GM12872 (cell line): ENCODE results near the gene TBX10.

ENCODE experiments used
- TF ChIP-seq, protein P1 (sequence below): IDR thresholded peaks from 3 replicates; pipeline ENCODE4 v1.5.1; 2011; ENCODE audit warnings: low read depth, mild to moderate bottlenecking, low read length, moderate library complexity; ENCODE audit not compliant: insufficient read depth

The TBX10 gene

DNA sequence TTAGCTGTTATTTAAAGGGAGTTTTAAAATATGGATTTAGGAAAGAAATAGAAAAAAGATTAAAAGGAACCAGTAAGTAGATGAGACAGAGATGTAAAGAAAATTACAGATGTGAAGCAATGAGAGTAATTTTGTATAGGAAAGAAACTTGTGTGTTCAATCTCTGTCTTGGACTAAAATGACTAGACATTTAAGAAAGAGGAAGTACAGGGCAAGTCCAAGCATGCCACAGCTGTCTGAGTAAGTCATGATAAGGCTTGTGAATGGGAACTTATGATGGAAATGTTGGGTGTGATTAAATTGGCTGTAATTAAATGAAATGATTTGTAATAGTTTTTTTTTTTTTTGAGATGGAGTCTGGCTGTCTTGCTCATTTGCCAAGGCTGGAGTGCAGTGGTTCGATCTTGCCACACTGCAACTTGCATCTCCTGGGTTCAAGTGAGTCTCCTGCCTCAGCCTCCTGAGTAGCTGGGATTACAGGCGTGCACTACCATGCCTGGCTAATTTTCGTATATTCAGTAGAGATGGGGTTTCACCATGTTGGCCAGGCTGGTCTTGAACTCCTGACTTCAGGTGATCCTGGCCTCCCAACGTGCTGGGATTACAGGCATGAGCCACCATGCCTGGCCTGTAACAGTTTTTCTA is 16.8 kb upstream of the TBX10 start:
- TF ChIP-seq, protein P1, sequence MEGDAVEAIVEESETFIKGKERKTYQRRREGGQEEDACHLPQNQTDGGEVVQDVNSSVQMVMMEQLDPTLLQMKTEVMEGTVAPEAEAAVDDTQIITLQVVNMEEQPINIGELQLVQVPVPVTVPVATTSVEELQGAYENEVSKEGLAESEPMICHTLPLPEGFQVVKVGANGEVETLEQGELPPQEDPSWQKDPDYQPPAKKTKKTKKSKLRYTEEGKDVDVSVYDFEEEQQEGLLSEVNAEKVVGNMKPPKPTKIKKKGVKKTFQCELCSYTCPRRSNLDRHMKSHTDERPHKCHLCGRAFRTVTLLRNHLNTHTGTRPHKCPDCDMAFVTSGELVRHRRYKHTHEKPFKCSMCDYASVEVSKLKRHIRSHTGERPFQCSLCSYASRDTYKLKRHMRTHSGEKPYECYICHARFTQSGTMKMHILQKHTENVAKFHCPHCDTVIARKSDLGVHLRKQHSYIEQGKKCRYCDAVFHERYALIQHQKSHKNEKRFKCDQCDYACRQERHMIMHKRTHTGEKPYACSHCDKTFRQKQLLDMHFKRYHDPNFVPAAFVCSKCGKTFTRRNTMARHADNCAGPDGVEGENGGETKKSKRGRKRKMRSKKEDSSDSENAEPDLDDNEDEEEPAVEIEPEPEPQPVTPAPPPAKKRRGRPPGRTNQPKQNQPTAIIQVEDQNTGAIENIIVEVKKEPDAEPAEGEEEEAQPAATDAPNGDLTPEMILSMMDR: no peak

DNA sequence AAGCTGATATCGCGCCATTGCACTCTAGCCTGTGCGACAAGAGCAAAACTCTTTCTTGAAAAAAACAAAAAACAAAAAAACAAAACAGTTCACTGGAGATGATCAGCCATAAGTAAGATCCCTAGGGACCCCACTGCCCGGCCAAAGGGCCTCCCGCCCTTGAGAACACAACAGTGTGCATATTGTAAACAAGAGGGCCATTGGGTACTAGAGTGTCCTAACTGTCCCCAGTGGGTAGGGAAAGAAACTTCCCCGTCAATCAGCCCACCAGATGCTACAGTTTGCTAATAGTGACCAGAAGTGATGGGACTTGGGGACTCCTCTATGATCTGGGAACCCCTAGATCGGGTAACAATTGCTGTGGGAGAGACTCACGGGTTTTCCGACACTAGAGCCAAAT is 14.7 kb upstream of the TBX10 start:
- TF ChIP-seq, protein P1: no peak

DNA sequence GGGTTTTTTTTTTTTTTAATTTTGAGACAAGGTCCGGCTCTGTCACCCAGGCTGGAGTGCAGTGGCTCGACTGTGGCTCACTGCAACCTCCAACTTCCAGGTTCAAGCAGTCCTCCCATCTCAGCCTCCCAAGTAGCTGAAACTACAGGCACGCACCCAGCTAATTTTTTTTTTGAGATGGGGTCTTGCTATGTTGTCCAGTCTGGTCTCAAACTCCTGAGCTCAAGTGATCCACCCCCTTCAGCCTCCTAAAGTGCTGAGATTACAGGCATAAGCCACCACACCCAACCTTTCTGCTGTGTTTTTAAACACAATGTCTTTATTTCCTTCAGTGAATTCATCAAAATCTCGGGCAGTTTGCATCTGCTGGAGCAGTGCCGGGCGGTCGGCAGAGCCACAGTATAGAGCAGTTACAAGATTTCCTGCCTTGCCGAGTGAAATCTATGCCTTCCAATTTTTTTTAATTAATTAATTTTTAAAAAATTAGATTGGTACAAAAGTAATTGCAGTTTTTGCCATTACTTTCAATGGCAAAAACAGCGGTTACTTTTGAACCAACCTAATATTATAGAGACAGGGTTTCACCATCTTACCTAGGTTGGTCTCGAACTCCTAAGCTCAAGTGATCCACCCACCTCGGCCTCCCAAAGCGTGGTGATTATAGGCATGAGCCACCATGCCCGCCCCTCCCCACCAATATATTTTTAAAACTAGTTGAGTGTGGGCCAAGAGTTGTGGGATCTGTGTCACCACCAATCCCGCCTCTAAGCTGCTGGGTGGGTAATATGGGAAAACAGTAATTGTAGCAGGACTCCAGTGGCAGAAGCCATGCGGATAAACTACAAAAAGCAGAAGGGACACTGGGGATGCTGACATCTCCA is 13.6 kb upstream of the TBX10 start:
- TF ChIP-seq, protein P1: no peak

DNA sequence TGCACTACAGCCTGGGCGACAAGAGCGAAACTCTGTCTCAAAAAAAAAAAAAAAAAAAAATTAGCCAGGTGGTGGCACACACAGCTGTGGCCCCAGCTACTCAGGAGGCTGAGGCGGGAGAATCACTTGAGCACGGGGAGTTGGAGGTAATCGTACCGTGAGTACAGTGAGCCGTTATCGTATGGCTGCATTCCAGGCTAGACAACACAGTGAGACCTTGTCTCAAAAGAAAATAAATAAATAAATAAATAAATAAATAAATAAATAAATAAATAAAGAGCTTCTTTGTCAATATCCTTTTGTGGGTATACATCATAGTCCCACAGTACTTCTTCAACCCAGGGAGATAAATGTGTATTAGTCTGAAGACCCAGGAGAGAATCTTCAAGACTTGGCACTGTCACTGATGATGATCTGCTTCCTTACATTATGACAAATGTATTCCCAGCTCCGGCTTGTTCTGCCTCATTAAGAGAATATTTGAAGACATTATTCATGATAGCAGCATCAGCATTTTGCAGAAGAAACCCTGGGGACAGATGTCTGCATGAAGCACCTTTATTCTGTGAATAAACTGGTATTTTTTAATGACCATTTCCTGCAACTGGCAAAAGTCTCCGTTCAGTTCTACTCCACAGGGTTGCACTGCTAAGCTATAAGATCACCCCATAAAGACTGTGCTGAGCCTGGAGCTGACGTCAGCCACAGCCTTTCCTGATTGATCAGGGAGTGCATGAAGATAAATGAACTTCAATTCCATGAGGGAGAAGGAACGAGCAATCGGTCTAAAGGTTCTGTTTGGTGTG is 12.6 kb upstream of the TBX10 start:
- TF ChIP-seq, protein P1: no peak

DNA sequence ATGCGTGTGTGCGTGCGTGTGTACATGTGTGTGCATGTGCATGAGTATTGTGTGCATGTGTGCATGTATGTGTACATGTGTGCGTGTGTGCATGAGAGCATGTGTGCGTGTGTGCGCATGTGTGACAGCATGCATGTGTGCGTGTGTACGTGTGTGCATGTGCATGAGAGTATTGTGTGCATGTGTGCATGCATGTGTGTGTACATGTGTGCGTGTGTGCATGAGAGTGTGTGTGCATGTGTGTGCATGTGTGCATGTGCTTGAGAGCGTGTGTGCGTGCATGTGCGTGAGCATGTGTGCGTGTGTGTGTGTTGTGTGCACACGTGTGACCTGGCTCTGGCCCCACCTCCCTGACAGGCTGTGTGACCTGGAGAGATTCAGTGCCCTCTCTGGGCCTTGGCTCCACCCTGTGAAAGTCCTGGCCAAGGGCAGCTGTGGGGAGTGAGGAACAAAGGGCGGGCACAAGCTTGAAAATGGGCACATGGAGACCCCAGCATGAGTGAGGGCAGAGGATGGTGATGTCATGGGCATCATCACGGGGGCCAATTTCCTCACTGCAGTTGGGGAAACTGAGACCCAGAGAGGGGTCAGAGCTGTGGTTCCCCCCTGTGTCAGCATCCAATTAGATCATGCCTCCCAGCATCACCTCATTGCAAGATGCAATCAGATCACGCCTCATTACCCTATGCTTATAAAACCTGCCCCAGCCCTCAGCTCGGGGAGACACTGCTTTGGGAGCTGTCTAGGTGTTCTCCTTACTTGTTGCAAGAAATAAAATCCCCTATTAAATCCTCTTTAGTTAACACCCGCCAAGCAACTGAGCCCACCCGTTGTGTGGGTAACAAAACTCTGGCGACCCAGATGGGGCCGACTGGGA is 10.3 kb upstream of the TBX10 start:
- TF ChIP-seq, protein P1: no peak

DNA sequence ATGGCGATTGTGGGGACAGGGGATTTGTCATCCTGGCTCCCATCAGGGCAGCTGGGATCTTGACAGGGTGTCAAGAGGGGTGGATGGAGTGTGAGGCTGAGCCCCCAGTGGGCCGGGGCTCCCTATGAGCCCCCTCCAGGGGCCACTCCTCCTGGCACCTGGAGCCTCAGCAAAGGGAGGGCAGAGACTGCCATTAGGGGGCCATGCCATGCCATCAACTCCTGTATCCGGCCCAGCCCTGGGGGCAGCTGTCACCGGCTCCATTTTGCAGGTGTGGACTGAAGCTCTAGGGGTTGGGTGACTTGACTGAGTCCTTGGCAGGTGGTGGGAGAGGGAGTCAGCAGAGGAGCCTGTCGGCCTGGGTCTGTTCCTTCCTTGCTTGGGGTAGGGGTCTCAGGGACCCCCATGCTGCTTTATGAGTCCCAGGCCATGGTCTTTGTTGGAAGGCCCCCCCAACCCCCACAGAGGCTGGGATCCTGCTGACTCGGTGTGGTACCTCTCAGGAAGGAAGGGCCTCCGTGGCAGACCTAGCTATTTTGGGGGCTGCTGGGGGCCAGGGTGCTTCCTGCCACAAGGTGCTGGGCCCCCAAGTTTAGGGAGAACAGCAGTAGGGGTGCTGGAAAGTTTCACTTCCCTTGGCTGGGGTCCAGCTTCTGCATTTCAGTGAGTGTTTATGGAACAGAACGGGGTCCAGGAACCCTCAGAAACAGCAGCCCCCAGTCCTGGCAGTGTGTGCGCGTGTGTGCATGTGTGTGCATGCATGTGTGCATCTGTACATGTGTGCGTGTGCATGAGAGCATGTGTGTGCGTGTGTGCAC is 9.4 kb upstream of the TBX10 start:
- TF ChIP-seq, protein P1: peak; percentile 24; the same call in 2 of the 3 replicates
